RWPE1 (cell line): ENCODE measurements around the gene SLC28A3.
"Not testable (repeated sequence)": the region's sequence is repeated elsewhere in the genome, so short reads cannot be mapped to it uniquely, and the experiment has no call there.

ENCODE experiments used
- CTCF ChIA-PET: fragments of 350-600 bp; sonication (Branson Sonifier 250); formaldehyde crosslinking; extraction: SDS; loops from one replicate; lab custom pipeline; 2021; lab: Yijun Ruan, JAX
- POLR2A ChIA-PET: fragments of 400-600 bp; formaldehyde crosslinking; extraction: SDS; loops from one replicate; lab custom pipeline; 2020; ENCODE audit warnings: antibody characterized with exemption; ENCODE audit not compliant: low non-redundant PET; lab: Yijun Ruan, JAX
- DNase-seq: peaks from one replicate; pipeline ENCODE4 v3.0.0; 2012; ENCODE audit warnings: low spot score
- H3K27ac ChIP-seq: fragments of 450-650 bp; 2 replicates; pipeline ENCODE4 v1.5.1; 2017
- CTCF ChIP-seq: fragments of 450-650 bp; conservative IDR thresholded peaks from 2 replicates; pipeline ENCODE4 v1.5.1; 2017; ENCODE audit warnings: low read depth, mild to moderate bottlenecking

The SLC28A3 gene

GRCh38 chr9:84368601-84369000 is 28.0 kb upstream of the SLC28A3 start:
- ChIA-PET POLR2A (no interaction called here), CTCF (no interaction called here)
- H3K27ac ChIP-seq: no peak overlapping the region
- DNase-seq: no peak
- TF ChIP-seq CTCF: no peak

- POLR2A ChIA-PET, DNase-seq, CTCF ChIA-PET, H3K27ac ChIP-seq: not testable (repeated sequence)
Measured at GRCh38 chr9:84367726-84368125, 27.2 kb upstream of the SLC28A3 start.

GRCh38 chr9:84366683-84367082 is 26.1 kb upstream of the SLC28A3 start:
- no peak for TF ChIP-seq CTCF
- ChIA-PET CTCF (no interaction called here), POLR2A (no interaction called here)
- no peak overlapping the region for H3K27ac ChIP-seq
- DNase-seq: no peak

- DNase-seq, CTCF ChIA-PET, POLR2A ChIA-PET, H3K27ac ChIP-seq: not testable (repeated sequence)
Measured at GRCh38 chr9:84364894-84365490, 24.4 kb upstream of the SLC28A3 start.

- ChIA-PET POLR2A (no interaction called here), CTCF (interaction anchor here (0.6 to 1.1 kb wide), 2 partner anchors 42 to 297 kb away, joined by 3 read pairs; no protein-coding TSS in a partner anchor)
- no peak for DNase-seq
- no peak for TF ChIP-seq CTCF
- H3K27ac ChIP-seq: no peak overlapping the region
Measured at GRCh38 chr9:84361645-84362044, 21.1 kb upstream of the SLC28A3 start.

GRCh38 chr9:84357275-84357674 is 16.7 kb upstream of the SLC28A3 start:
- ChIA-PET CTCF (interaction anchor here (1.1 kb wide), 1 partner anchor 436 kb away, joined by 6 read pairs; the partner anchor contains the start of gene KIF27), POLR2A (no interaction called here)
- no peak overlapping the region for H3K27ac ChIP-seq
- no peak for TF ChIP-seq CTCF
- DNase-seq: no peak

GRCh38 chr9:84354035-84354434 is 13.5 kb upstream of the SLC28A3 start:
- CTCF ChIA-PET: interaction anchor here (0.7 kb wide), 1 partner anchor 98 kb away, joined by 3 read pairs; no protein-coding TSS in a partner anchor

More at GRCh38 chr9:84354035-84354434, 13.5 kb upstream of the SLC28A3 start:
- DNase-seq: no peak
- POLR2A ChIA-PET: no interaction called here
- H3K27ac ChIP-seq: no peak overlapping the region
- TF ChIP-seq CTCF: no peak
